ENCODE data around the gene RAB1B.

RAB1B gene

DNA sequence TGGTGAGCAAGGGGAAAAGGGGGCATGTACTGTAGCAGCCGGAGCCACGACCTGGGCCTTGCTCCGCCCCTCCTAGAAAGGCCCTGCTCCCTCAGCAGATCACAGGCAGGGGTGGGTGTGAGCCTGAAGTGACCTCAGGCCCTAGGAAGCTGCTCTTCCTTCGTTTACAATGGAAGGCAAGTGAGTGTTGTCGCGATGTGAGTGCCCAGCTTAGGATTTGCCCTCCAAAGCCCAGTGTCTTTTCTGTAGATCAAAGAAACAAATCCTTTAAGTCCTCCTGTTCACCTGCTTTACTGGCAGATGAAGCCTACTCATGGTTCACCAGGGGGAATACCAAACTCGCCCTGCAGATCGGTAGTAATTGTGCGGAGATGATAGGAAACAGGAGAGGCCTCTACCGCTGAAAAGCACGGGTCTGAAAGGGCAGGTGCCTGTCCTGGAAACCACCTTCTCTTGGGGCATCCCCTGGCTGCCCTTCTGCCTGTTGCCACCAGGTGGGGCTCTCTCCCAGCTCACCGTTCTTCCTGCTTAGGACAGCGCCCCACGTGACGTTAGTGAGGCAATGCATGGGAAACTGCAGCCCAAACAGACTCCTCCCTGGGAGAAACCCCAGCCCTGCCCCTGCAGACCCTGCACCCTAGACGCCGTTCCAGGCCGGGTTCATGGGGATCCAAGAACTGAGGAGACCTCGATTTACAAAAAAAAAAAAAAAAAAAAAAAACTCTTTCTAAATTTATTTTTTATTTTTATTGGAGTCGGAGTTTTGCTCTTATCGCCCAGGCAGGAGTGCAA is 45.9 kb upstream of the RAB1B start:
- H2AFZ ChIP-seq (ENCODE audit: low read depth, low read length), result peak overlapping the region; percentile 60
- H3K9ac ChIP-seq (ENCODE audit: low read depth, low read length), result peak overlapping the region; percentile 18; the same call in 1 of the 2 replicates
- peak overlapping the region; percentile 36; the same call in 1 of the 2 replicates for H3K4me2 ChIP-seq (ENCODE audit: insufficient read depth, low read length)
- no peaks in the 10 kb centered on the region for H3K79me2 ChIP-seq (ENCODE audit: insufficient read depth, low read length)
- H3K27ac ChIP-seq (ENCODE audit: low read length), result peak overlapping the region; percentile 12; the same call in 1 of the 2 replicates
- peak; percentile 94 for ATAC-seq (ENCODE audit: insufficient read depth, low read depth)
- no peaks in the 10 kb centered on the region for H3K9me3 ChIP-seq (ENCODE audit: insufficient read depth, low read length, severe bottlenecking)
- no peak overlapping the region for H3K4me3 ChIP-seq (ENCODE audit: low read depth in 1 of 2, low read length in 2 of 2)
- peak; percentile 90 for DNase-seq
- peaks cover 10% of the 10 kb centered on the region; the same call in 1 of the 2 replicates for H3K4me1 ChIP-seq (ENCODE audit: insufficient read depth, low read length)
- TF ChIP-seq EZH2 (IDR thresholded peaks at IDR 0.05; ENCODE audit: borderline replicate concordance, low read depth, low read length, severe bottlenecking), result no peak
- TF ChIP-seq, protein P1, sequence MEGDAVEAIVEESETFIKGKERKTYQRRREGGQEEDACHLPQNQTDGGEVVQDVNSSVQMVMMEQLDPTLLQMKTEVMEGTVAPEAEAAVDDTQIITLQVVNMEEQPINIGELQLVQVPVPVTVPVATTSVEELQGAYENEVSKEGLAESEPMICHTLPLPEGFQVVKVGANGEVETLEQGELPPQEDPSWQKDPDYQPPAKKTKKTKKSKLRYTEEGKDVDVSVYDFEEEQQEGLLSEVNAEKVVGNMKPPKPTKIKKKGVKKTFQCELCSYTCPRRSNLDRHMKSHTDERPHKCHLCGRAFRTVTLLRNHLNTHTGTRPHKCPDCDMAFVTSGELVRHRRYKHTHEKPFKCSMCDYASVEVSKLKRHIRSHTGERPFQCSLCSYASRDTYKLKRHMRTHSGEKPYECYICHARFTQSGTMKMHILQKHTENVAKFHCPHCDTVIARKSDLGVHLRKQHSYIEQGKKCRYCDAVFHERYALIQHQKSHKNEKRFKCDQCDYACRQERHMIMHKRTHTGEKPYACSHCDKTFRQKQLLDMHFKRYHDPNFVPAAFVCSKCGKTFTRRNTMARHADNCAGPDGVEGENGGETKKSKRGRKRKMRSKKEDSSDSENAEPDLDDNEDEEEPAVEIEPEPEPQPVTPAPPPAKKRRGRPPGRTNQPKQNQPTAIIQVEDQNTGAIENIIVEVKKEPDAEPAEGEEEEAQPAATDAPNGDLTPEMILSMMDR (IDR thresholded peaks at IDR 0.05; ENCODE audit: borderline replicate concordance, extremely low read depth, low read length, poor library complexity, severe bottlenecking), result peak; percentile 99
- H3K36me3 ChIP-seq (ENCODE audit: insufficient read depth, low read length), result peaks cover 24% of the 10 kb centered on the region; the same call in 1 of the 2 replicates
- H3K27me3 ChIP-seq (ENCODE audit: insufficient read depth, low read length, poor library complexity), result no peaks in the 10 kb centered on the region
- H4K20me1 ChIP-seq (ENCODE audit: insufficient read depth, low read length), result no peaks in the 10 kb centered on the region

DNA sequence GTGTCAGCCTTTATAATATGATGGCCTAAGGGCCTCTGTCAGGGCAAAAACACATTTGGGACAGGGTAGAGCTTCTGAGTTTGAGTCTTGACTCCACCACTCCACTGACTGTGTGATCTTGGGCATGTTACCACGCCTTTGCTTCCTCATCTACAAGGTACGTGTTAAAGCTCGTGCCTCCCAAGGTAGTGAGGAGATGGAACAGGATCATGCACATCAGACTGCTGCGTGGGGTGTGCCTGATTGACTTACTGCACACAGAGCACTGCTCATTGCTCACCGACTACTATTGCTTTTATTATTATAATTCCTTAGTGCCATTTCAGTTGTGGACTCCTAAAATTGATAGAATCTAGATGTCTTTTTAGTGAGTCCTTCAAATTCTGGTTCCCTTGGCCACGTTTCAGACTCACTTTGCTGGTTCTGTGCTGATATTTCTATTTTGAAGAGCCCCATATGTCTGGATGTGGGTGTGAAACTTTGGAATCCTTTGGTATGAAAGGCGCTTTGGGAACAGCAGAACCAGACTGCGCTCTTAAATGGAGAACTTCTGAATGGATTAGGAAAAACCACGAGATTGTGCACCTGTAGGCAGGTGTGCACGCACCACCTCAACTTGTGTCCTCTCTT is 44.1 kb upstream of the RAB1B start:
- H3K4me2 ChIP-seq (ENCODE audit: insufficient read depth, low read length), result no peak overlapping the region
- peaks cover 10% of the 10 kb centered on the region; the same call in 1 of the 2 replicates for H3K4me1 ChIP-seq (ENCODE audit: insufficient read depth, low read length)
- no peak overlapping the region for H3K27ac ChIP-seq (ENCODE audit: low read length)
- TF ChIP-seq, protein P1 (IDR thresholded peaks at IDR 0.05; ENCODE audit: borderline replicate concordance, extremely low read depth, low read length, poor library complexity, severe bottlenecking), result no peak
- TF ChIP-seq EZH2 (IDR thresholded peaks at IDR 0.05; ENCODE audit: borderline replicate concordance, low read depth, low read length, severe bottlenecking), result no peak
- no peak overlapping the region for H3K9ac ChIP-seq (ENCODE audit: low read depth, low read length)
- ATAC-seq (ENCODE audit: insufficient read depth, low read depth) (no peak), DNase-seq (no peak)
- H3K4me3 ChIP-seq (ENCODE audit: low read depth in 1 of 2, low read length in 2 of 2), result no peak overlapping the region
- H3K27me3 ChIP-seq (ENCODE audit: insufficient read depth, low read length, poor library complexity), result no peaks in the 10 kb centered on the region
- H3K9me3 ChIP-seq (ENCODE audit: insufficient read depth, low read length, severe bottlenecking), result no peaks in the 10 kb centered on the region
- H4K20me1 ChIP-seq (ENCODE audit: insufficient read depth, low read length), result no peaks in the 10 kb centered on the region
- H3K36me3 ChIP-seq (ENCODE audit: insufficient read depth, low read length), result peaks cover 15% of the 10 kb centered on the region; the same call in 1 of the 2 replicates
- no peak overlapping the region for H2AFZ ChIP-seq (ENCODE audit: low read depth, low read length)
- H3K79me2 ChIP-seq (ENCODE audit: insufficient read depth, low read length), result no peaks in the 10 kb centered on the region

DNA sequence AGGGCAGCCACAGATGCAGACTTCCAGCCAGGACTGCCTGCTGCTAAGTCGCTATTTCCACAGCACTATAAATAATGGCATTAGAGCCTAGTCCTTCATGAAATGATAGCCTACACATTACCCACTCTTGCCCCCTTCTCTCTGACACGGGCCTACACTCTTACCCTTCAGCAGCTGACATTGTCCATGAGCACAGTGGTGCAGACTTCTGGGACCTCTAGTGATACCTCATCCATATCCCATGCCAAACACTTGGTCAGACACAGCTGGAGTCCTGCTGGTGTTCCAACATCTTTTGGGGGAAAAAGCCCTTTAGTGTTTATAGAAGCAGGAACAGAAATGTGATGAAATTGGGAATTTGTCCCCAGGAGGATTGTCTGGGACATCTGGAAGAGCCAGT is 43.4 kb upstream of the RAB1B start:
- no peaks in the 10 kb centered on the region for H3K9me3 ChIP-seq (ENCODE audit: insufficient read depth, low read length, severe bottlenecking)
- ATAC-seq (ENCODE audit: insufficient read depth, low read depth) (no peak), DNase-seq (no peak)
- H3K4me3 ChIP-seq (ENCODE audit: low read depth in 1 of 2, low read length in 2 of 2), result no peak overlapping the region
- no peak overlapping the region for H3K9ac ChIP-seq (ENCODE audit: low read depth, low read length)
- H3K36me3 ChIP-seq (ENCODE audit: insufficient read depth, low read length), result peaks cover 8% of the 10 kb centered on the region; the same call in 1 of the 2 replicates
- TF ChIP-seq EZH2 (IDR thresholded peaks at IDR 0.05; ENCODE audit: borderline replicate concordance, low read depth, low read length, severe bottlenecking), result no peak
- TF ChIP-seq, protein P1 (IDR thresholded peaks at IDR 0.05; ENCODE audit: borderline replicate concordance, extremely low read depth, low read length, poor library complexity, severe bottlenecking), result no peak
- no peak overlapping the region for H3K27ac ChIP-seq (ENCODE audit: low read length)
- H3K27me3 ChIP-seq (ENCODE audit: insufficient read depth, low read length, poor library complexity), result no peaks in the 10 kb centered on the region
- no peaks in the 10 kb centered on the region for H4K20me1 ChIP-seq (ENCODE audit: insufficient read depth, low read length)
- H2AFZ ChIP-seq (ENCODE audit: low read depth, low read length), result no peak overlapping the region
- H3K4me1 ChIP-seq (ENCODE audit: insufficient read depth, low read length), result peaks cover 10% of the 10 kb centered on the region; the same call in 1 of the 2 replicates
- H3K79me2 ChIP-seq (ENCODE audit: insufficient read depth, low read length), result no peaks in the 10 kb centered on the region
- no peak overlapping the region for H3K4me2 ChIP-seq (ENCODE audit: insufficient read depth, low read length)

Measured in DND-41 (cell line).